ENCODE results near the gene CSGALNACT2.

DNA sequence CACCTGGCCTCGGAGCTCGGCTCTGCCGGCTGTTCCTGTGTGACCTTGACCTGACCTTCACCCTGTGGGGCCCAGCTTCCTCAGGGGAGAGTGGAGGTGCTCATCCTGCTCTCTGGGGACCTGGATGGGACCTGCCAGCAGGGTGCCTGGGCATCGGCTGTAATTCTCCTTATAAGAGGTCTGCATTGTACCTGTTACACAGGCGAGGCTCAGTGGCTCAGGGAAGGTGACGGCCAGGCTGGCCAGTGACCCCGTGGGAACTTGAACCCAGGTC, 32.4 kb upstream of the CSGALNACT2 start:
- TF ChIP-seq EP300 (IDR thresholded peaks at IDR 0.05; ENCODE audit: low read depth in 2 of 2, low read length in 2 of 2) (no peak), EP300 (CRISPR knock-in tag; IDR thresholded peaks at IDR 0.05; ENCODE audit: borderline replicate concordance) (no peak), PHF8 (CRISPR knock-in tag; IDR thresholded peaks at IDR 0.05) (no peak), ZNF772 (CRISPR knock-in tag; IDR thresholded peaks at IDR 0.05) (no peak), POLR2A (IDR thresholded peaks at IDR 0.05; ENCODE audit: insufficient read depth in 1 of 2, low read depth in 2 of 2, low read length in 2 of 2) (no peak), MED13 (CRISPR knock-in tag; IDR thresholded peaks at IDR 0.05) (no peak), ERF (CRISPR knock-in tag; IDR thresholded peaks at IDR 0.05) (no peak)
- TF ChIP-seq, protein P1, sequence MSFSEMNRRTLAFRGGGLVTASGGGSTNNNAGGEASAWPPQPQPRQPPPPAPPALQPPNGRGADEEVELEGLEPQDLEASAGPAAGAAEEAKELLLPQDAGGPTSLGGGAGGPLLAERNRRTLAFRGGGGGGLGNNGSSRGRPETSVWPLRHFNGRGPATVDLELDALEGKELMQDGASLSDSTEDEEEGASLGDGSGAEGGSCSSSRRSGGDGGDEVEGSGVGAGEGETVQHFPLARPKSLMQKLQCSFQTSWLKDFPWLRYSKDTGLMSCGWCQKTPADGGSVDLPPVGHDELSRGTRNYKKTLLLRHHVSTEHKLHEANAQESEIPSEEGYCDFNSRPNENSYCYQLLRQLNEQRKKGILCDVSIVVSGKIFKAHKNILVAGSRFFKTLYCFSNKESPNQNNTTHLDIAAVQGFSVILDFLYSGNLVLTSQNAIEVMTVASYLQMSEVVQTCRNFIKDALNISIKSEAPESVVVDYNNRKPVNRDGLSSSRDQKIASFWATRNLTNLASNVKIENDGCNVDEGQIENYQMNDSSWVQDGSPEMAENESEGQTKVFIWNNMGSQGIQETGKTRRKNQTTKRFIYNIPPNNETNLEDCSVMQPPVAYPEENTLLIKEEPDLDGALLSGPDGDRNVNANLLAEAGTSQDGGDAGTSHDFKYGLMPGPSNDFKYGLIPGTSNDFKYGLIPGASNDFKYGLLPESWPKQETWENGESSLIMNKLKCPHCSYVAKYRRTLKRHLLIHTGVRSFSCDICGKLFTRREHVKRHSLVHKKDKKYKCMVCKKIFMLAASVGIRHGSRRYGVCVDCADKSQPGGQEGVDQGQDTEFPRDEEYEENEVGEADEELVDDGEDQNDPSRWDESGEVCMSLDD (CRISPR knock-in tag; IDR thresholded peaks at IDR 0.05; ENCODE audit: borderline replicate concordance), result no peak
- TF ChIP-seq, protein P2, sequence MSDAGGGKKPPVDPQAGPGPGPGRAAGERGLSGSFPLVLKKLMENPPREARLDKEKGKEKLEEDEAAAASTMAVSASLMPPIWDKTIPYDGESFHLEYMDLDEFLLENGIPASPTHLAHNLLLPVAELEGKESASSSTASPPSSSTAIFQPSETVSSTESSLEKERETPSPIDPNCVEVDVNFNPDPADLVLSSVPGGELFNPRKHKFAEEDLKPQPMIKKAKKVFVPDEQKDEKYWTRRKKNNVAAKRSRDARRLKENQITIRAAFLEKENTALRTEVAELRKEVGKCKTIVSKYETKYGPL (CRISPR knock-in tag; IDR thresholded peaks at IDR 0.05), result no peak
- TF ChIP-seq, protein P3, sequence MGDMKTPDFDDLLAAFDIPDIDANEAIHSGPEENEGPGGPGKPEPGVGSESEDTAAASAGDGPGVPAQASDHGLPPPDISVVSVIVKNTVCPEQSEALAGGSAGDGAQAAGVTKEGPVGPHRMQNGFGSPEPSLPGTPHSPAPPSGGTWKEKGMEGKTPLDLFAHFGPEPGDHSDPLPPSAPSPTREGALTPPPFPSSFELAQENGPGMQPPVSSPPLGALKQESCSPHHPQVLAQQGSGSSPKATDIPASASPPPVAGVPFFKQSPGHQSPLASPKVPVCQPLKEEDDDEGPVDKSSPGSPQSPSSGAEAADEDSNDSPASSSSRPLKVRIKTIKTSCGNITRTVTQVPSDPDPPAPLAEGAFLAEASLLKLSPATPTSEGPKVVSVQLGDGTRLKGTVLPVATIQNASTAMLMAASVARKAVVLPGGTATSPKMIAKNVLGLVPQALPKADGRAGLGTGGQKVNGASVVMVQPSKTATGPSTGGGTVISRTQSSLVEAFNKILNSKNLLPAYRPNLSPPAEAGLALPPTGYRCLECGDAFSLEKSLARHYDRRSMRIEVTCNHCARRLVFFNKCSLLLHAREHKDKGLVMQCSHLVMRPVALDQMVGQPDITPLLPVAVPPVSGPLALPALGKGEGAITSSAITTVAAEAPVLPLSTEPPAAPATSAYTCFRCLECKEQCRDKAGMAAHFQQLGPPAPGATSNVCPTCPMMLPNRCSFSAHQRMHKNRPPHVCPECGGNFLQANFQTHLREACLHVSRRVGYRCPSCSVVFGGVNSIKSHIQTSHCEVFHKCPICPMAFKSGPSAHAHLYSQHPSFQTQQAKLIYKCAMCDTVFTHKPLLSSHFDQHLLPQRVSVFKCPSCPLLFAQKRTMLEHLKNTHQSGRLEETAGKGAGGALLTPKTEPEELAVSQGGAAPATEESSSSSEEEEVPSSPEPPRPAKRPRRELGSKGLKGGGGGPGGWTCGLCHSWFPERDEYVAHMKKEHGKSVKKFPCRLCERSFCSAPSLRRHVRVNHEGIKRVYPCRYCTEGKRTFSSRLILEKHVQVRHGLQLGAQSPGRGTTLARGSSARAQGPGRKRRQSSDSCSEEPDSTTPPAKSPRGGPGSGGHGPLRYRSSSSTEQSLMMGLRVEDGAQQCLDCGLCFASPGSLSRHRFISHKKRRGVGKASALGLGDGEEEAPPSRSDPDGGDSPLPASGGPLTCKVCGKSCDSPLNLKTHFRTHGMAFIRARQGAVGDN (CRISPR knock-in tag; IDR thresholded peaks at IDR 0.05), result no peak
- TF ChIP-seq, protein P4, sequence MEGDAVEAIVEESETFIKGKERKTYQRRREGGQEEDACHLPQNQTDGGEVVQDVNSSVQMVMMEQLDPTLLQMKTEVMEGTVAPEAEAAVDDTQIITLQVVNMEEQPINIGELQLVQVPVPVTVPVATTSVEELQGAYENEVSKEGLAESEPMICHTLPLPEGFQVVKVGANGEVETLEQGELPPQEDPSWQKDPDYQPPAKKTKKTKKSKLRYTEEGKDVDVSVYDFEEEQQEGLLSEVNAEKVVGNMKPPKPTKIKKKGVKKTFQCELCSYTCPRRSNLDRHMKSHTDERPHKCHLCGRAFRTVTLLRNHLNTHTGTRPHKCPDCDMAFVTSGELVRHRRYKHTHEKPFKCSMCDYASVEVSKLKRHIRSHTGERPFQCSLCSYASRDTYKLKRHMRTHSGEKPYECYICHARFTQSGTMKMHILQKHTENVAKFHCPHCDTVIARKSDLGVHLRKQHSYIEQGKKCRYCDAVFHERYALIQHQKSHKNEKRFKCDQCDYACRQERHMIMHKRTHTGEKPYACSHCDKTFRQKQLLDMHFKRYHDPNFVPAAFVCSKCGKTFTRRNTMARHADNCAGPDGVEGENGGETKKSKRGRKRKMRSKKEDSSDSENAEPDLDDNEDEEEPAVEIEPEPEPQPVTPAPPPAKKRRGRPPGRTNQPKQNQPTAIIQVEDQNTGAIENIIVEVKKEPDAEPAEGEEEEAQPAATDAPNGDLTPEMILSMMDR (CRISPR knock-in tag; IDR thresholded peaks at IDR 0.05), result no peak

Measured in HepG2 (cell line).